ENCODE results near the gene CHST12. TPM values are rescaled to one million over a fixed set of nuclear protein-coding genes. Genes with fewer than 3 reads are reported as not detected.
A peak's percentile ranks its signal among the peaks of the same experiment; 100 is the strongest.

CHST12 gene
- total and polyA plus RNA-seq, 8 donors, result 11.7 to 27.1 (median 15.0) TPM

GRCh38 chr7:2484868-2485267, 81.5 kb downstream of the CHST12 start:
- intact Hi-C loops (cut with DNase I), result no loop called here
- ATAC-seq, result no peak
- no peak for DNase-seq
- peaks cover 0 to 9% of the 10 kb centered on the region in 2 donors for H3K9me3 ChIP-seq
- H3K36me3 ChIP-seq, result no peaks in the 10 kb centered on the region
- no peak overlapping the region for H3K27ac ChIP-seq
- TF ChIP-seq, protein P1, sequence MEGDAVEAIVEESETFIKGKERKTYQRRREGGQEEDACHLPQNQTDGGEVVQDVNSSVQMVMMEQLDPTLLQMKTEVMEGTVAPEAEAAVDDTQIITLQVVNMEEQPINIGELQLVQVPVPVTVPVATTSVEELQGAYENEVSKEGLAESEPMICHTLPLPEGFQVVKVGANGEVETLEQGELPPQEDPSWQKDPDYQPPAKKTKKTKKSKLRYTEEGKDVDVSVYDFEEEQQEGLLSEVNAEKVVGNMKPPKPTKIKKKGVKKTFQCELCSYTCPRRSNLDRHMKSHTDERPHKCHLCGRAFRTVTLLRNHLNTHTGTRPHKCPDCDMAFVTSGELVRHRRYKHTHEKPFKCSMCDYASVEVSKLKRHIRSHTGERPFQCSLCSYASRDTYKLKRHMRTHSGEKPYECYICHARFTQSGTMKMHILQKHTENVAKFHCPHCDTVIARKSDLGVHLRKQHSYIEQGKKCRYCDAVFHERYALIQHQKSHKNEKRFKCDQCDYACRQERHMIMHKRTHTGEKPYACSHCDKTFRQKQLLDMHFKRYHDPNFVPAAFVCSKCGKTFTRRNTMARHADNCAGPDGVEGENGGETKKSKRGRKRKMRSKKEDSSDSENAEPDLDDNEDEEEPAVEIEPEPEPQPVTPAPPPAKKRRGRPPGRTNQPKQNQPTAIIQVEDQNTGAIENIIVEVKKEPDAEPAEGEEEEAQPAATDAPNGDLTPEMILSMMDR (IDR thresholded peaks at IDR 0.05), result no peak
- no peaks in the 10 kb centered on the region for H3K4me1 ChIP-seq
- no peak overlapping the region for H3K4me3 ChIP-seq
- peaks cover 0 to 11% of the 10 kb centered on the region in 2 donors for H3K27me3 ChIP-seq

DNA sequence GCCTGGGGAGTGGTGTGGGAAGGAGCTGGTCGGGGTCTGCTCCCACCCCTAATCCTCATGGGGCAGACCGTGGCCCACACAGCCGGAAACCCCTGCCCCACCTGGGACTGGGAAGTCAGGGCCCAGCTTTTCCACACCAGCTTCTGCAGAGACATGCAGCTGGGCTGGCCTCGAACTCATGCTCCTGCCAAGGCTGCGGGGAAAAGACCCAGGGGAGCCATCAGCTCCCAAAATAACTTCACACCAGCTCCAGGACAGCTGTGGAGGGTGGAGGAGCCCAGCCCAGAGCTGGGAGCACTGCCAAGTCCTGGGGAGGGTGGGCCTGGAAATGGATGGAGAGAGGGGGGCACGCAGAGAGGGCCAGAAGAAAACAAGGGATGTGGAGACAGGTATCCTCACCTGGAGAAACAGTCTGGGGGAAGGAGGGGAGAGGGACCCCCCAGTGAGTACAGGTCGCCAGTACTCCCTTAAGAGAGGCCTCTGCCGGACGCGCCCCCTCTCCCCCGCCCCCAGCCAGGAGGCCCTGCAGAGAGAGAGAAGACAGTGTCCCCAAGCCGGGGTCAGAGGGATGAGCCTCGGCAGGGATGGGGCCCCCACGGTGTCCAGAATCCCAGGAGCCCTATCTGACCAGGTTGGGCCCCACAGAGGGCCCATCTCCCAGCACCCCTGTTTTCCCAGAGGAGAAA, 84.3 kb downstream of the CHST12 start:
- DNase-seq (no peak), ATAC-seq (no peak)

GRCh38 chr7:2488272-2488645, 84.8 kb downstream of the CHST12 start:
- no peak for DNase-seq
- TF ChIP-seq, protein P1 (IDR thresholded peaks at IDR 0.05), result no peak
- H3K9me3 ChIP-seq, result peaks cover 0 to 1% of the 10 kb centered on the region in 2 donors
- H3K27ac ChIP-seq, result no peak overlapping the region
- H3K4me3 ChIP-seq, result no peak overlapping the region
- ATAC-seq, result no peak
- H3K4me1 ChIP-seq, result peaks cover 0 to under 1% of the 10 kb centered on the region in 2 donors
- H3K36me3 ChIP-seq, result no peaks in the 10 kb centered on the region
- intact Hi-C loops (cut with DNase I), result no loop called here
- no peaks in the 10 kb centered on the region for H3K27me3 ChIP-seq

More for the DNA sequence above, 84.3 kb downstream of the CHST12 start:
- peaks cover 0 to 6% of the 10 kb centered on the region in 2 donors for H3K9me3 ChIP-seq
- H3K4me1 ChIP-seq, result no peaks in the 10 kb centered on the region
- H3K36me3 ChIP-seq, result no peaks in the 10 kb centered on the region
- intact Hi-C loops (cut with DNase I), result no loop called here
- no peaks in the 10 kb centered on the region for H3K27me3 ChIP-seq
- H3K27ac ChIP-seq, result no peak overlapping the region
- no peak overlapping the region for H3K4me3 ChIP-seq
- TF ChIP-seq, protein P1 (IDR thresholded peaks at IDR 0.05), result no peak

- DNase-seq (no peak), ATAC-seq (no peak)
- Histone ChIP-seq H3K27ac (no peak overlapping the region), H3K4me1 (peaks cover 0 to 5% of the 10 kb centered on the region in 2 donors), H3K27me3 (no peaks in the 10 kb centered on the region), H3K36me3 (no peaks in the 10 kb centered on the region), H3K4me3 (no peak overlapping the region), H3K9me3 (no peaks in the 10 kb centered on the region)
- intact Hi-C loops (cut with DNase I), result no loop called here
- TF ChIP-seq, protein P1 (IDR thresholded peaks at IDR 0.05), result no peak
Observed at GRCh38 chr7:2488681-2489080, 85.3 kb downstream of the CHST12 start.

- intact Hi-C loops (cut with DNase I), result no loop called here
- TF ChIP-seq, protein P1 (IDR thresholded peaks at IDR 0.05), result no peak
- Histone ChIP-seq H3K9me3 (no peaks in the 10 kb centered on the region), H3K27ac (no peak overlapping the region), H3K4me3 (no peak overlapping the region), H3K4me1 (peaks cover 0 to 14% of the 10 kb centered on the region in 2 donors), H3K36me3 (no peaks in the 10 kb centered on the region), H3K27me3 (peaks cover 0 to 9% of the 10 kb centered on the region in 2 donors)
- no peak for ATAC-seq
- peak in 1 of 4 donors; percentile 62 for DNase-seq
Observed at GRCh38 chr7:2490181-2490651, 86.8 kb downstream of the CHST12 start.
